Osteocyte (in vitro differentiated cells): Measurements from ENCODE around the gene TAC3. TPM values are rescaled to one million over a fixed set of nuclear protein-coding genes. Genes with fewer than 3 reads are reported as not detected.

Experiments used
- DNase-seq: peaks from one replicate; pipeline ENCODE4 v3.0.0; 2021; ENCODE audit warnings: mixed read lengths; ENCODE audit not compliant: unreplicated experiment; ENCODE audit errors: extremely low spot score
- H3K27ac Mint-ChIP-seq: one replicate; pipeline ENCODE4 v1.8.0; 2021; ENCODE audit warnings: mild to moderate bottlenecking, mixed read lengths; ENCODE audit not compliant: unreplicated experiment
- H3K27me3 Mint-ChIP-seq: one replicate; pipeline ENCODE4 v1.8.0; 2021; ENCODE audit warnings: mixed read lengths; ENCODE audit not compliant: unreplicated experiment
- H3K36me3 Mint-ChIP-seq: one replicate; pipeline ENCODE4 v1.8.0; 2021; ENCODE audit warnings: mixed read lengths; ENCODE audit not compliant: unreplicated experiment
- H3K4me1 Mint-ChIP-seq: one replicate; pipeline ENCODE4 v1.8.0; 2021; ENCODE audit warnings: mixed read lengths; ENCODE audit not compliant: unreplicated experiment
- H3K4me3 Mint-ChIP-seq: one replicate; pipeline ENCODE4 v1.8.0; 2021; ENCODE audit warnings: mild to moderate bottlenecking, moderate library complexity, mixed read lengths; ENCODE audit not compliant: unreplicated experiment
- H3K9me3 Mint-ChIP-seq: one replicate; pipeline ENCODE4 v1.8.0; 2021; ENCODE audit warnings: mixed read lengths; ENCODE audit not compliant: unreplicated experiment
- CTCF ChIP-seq: fragments of 200-600 bp; sonication (generic); IDR thresholded peaks from 2 replicates; pipeline ENCODE4 v1.5.0; 2021; ENCODE audit warnings: antibody characterized with exemption, mild to moderate bottlenecking, moderate library complexity
- total RNA-seq: library from RNA; stranded (reverse); gene quantifications from 2 replicates; pipeline ENCODE4 v1.2.1, GENCODE V29; 2021

The TAC3 gene
- total RNA-seq, 1 donor from 2014 or later: not detected

GRCh38 chr12:57031789-57032188, 15.5 kb upstream of the TAC3 start:
- peaks cover 48% of the 10 kb centered on the region for H3K27me3 Mint-ChIP-seq
- no peaks in the 10 kb centered on the region for H3K4me1 Mint-ChIP-seq
- TF ChIP-seq CTCF: no peak
- H3K36me3 Mint-ChIP-seq: no peaks in the 10 kb centered on the region
- no peaks in the 10 kb centered on the region for H3K9me3 Mint-ChIP-seq
- H3K4me3 Mint-ChIP-seq: no peak overlapping the region
- no peak for DNase-seq
- no peak overlapping the region for H3K27ac Mint-ChIP-seq

- no peak overlapping the region for H3K4me3 Mint-ChIP-seq
- peaks cover 51% of the 10 kb centered on the region for H3K27me3 Mint-ChIP-seq
- no peak overlapping the region for H3K27ac Mint-ChIP-seq
- no peak for DNase-seq
- no peaks in the 10 kb centered on the region for H3K4me1 Mint-ChIP-seq
- H3K9me3 Mint-ChIP-seq: no peaks in the 10 kb centered on the region
- H3K36me3 Mint-ChIP-seq: no peaks in the 10 kb centered on the region
- no peak for TF ChIP-seq CTCF
Observed at GRCh38 chr12:57031138-57031725, 14.9 kb upstream of the TAC3 start.

GRCh38 chr12:57029457-57029856, 13.1 kb upstream of the TAC3 start:
- Mint-ChIP-seq H3K9me3 (no peaks in the 10 kb centered on the region), H3K27me3 (peaks cover 56% of the 10 kb centered on the region), H3K4me1 (no peaks in the 10 kb centered on the region), H3K27ac (no peak overlapping the region), H3K4me3 (no peak overlapping the region), H3K36me3 (no peaks in the 10 kb centered on the region)
- TF ChIP-seq CTCF: no peak
- no peak for DNase-seq

- Mint-ChIP-seq H3K4me1 (no peaks in the 10 kb centered on the region), H3K4me3 (no peak overlapping the region), H3K27ac (no peak overlapping the region), H3K36me3 (no peaks in the 10 kb centered on the region), H3K9me3 (no peaks in the 10 kb centered on the region), H3K27me3 (peaks cover 56% of the 10 kb centered on the region)
- no peak for DNase-seq
- TF ChIP-seq CTCF: no peak
Observed at GRCh38 chr12:57027805-57028153, 11.4 kb upstream of the TAC3 start.

GRCh38 chr12:57027011-57027804, 10.9 kb upstream of the TAC3 start:
- Mint-ChIP-seq H3K27ac (no peak overlapping the region), H3K4me3 (no peak overlapping the region), H3K27me3 (peaks cover 55% of the 10 kb centered on the region), H3K4me1 (no peaks in the 10 kb centered on the region), H3K36me3 (no peaks in the 10 kb centered on the region), H3K9me3 (no peaks in the 10 kb centered on the region)
- no peak for DNase-seq
- TF ChIP-seq CTCF: no peak
